Tibial nerve (tissue), 4 donors: ENCODE measurements around the gene SPAG8. TPM values are rescaled to one million over a fixed set of nuclear protein-coding genes. Genes with fewer than 3 reads are reported as not detected.

Source experiments
- DNase-seq, 2 donors: peaks; one replicate each; pipeline ENCODE4 v3.0.0-alpha.2; 2019; ENCODE audit warnings: low spot score in 2 of 2
- H3K27ac ChIP-seq, 4 donors: fragments of 200-600 bp; sonication (generic) in 3 of 4; one replicate each; pipeline ENCODE4 v1.5.1; 2017 to 2019; ENCODE audit warnings: mild to moderate bottlenecking in 1 of 4
- H3K27me3 ChIP-seq, 2 donors: fragments of 200-600 bp; sonication (generic) in 1 of 2; one replicate each; pipeline versions ENCODE4 v1.5.1 to v1.6.0; 2017 to 2019
- H3K36me3 ChIP-seq, 3 donors: fragments of 200-600 bp; sonication (generic); one replicate each; pipeline ENCODE4 v1.5.1; 2018 to 2019
- H3K4me1 ChIP-seq, 4 donors: fragments of 200-600 bp; sonication (generic) in 3 of 4; one replicate each; pipeline ENCODE4 v1.5.1; 2017 to 2019
- H3K4me3 ChIP-seq, 4 donors: fragments of 200-600 bp; sonication (generic) in 3 of 4; one replicate each; pipeline ENCODE4 v1.5.1; 2017 to 2019; ENCODE audit warnings: mild to moderate bottlenecking in 1 of 4, moderate library complexity in 1 of 4
- H3K9me3 ChIP-seq, 4 donors: fragments of 200-600 bp; sonication (generic) in 3 of 4; one replicate each; pipeline ENCODE4 v1.5.1; 2017 to 2019
- CTCF ChIP-seq, 5 experiments: fragments of 200-600 bp in 3 of 5; fragments of 450-650 bp in 2 of 5; sonication (generic) in 3 of 5; IDR thresholded peaks; one replicate each; pipeline ENCODE4 v1.5.1; 2016 to 2019; ENCODE audit warnings: antibody characterized with exemption in 5 of 5, mild to moderate bottlenecking in 3 of 5, moderate library complexity in 2 of 5
- EP300 ChIP-seq, 2 donors: sonication (generic); formaldehyde crosslinking; IDR thresholded peaks; one replicate each; pipeline ENCODE4 v1.6.1; 2017; ENCODE audit warnings: antibody characterized with exemption in 2 of 2, mild to moderate bottlenecking in 1 of 2
- POLR2A ChIP-seq, 2 donors: fragments of 450-650 bp; IDR thresholded peaks; one replicate each; pipeline ENCODE4 v1.6.1; 2017; ENCODE audit warnings: antibody characterized with exemption in 2 of 2, mild to moderate bottlenecking in 2 of 2, moderate library complexity in 2 of 2
- WGBS, 2 donors: methylation state at CpG; one replicate each; pipeline ENCODE4 v1.1.5; 2018; 5-methylcytosine and 5-hydroxymethylcytosine counted together
- total RNA-seq, 4 donors: library from RNA; depleted of rRNA; stranded (reverse); fragments of >200 nt; gene quantifications; one replicate each; pipeline ENCODE4 v1.1.0, GENCODE V29; 2016

The SPAG8 gene
- total RNA-seq, 4 donors from 2014 or later, result 2.6 to 4.0 (median 3.5) TPM

DNA sequence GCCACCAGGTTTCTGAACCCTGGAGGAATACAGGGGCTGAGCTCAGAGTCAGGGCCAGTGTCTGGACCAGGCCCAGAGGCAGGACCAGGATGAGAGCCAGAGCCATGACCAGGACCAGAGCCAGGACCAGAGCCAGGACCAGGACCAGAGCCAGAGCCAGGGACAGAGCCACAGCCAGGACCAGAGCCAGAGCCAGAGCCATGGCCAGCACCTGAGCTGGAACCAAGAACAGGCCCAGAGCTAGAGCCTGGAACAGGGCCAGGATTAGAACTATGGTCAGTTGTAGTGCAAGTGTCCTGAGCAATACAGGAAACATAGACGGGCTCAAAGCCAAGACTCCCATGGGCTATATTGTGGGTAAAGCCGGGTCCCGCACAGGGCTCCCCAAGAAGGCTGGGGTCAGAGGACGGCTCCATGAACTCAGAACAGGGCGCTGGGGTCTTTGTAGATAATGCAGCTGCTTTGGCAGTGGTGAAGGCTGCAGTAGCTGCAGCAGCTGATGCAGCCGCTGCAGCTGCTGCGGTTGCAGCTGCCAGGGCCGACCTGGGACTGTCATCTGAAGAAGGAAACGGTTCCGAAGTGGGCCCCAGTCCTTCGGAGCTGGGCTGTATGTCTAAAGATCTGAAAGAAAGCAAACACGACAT is 559 bp downstream of the SPAG8 start:
- Histone ChIP-seq H3K9me3 (no peaks in the 10 kb centered on the region), H3K36me3 (peaks cover 0 to 39% (median 5%) of the 10 kb centered on the region in 3 donors), H3K27me3 (no peaks in the 10 kb centered on the region), H3K4me3 (peak overlapping the region; percentile 30 to 67 (median 52)), H3K4me1 (peaks cover 8 to 46% (median 25%) of the 10 kb centered on the region in 4 donors), H3K27ac (peak overlapping the region in 3 of 4 donors; percentile 73 to 100 (median 99))
- TF ChIP-seq EP300 (IDR thresholded peaks at IDR 0.05) (no peak), CTCF (IDR thresholded peaks at IDR 0.05) (no peak), POLR2A (IDR thresholded peaks at IDR 0.05) (no peak)
- DNase-seq, result peak in 1 of 2 donors; percentile 23
- WGBS, 2 donors, result 4 to 9% methylated on average over 12 of the region's 12 CpGs

DNA sequence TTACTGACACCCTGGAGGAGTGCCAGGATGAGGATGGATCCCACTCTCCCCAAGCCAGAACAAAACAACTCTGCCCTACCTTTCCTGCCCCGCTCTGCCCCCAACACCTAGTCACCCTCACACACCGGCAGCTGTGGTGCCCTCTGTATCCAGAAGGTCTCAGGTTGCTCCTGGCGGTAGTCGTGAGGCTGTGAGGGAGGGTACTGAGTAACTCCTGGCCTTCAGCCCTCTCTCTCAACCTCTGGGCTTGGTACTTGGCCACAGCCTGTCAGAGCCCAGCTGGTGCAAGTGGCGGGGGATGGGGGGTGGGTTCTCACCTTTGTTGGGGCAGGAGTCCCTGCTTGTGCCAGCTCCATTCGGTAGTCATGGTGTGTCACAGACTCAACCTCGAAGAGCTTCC is 1.9 kb downstream of the SPAG8 start:
- peaks cover 0 to 53% (median 5%) of the 10 kb centered on the region in 3 donors for H3K36me3 ChIP-seq
- TF ChIP-seq CTCF (IDR thresholded peaks at IDR 0.05), result no peak
- peaks cover 8 to 39% (median 25%) of the 10 kb centered on the region in 4 donors for H3K4me1 ChIP-seq
- no peaks in the 10 kb centered on the region for H3K27me3 ChIP-seq
- H3K27ac ChIP-seq, result no peak overlapping the region
- DNase-seq, result no peak
- no peak overlapping the region for H3K4me3 ChIP-seq
- 91% methylated on average over 7 of the region's 7 CpGs for WGBS, 2 donors
- H3K9me3 ChIP-seq, result no peaks in the 10 kb centered on the region

DNA sequence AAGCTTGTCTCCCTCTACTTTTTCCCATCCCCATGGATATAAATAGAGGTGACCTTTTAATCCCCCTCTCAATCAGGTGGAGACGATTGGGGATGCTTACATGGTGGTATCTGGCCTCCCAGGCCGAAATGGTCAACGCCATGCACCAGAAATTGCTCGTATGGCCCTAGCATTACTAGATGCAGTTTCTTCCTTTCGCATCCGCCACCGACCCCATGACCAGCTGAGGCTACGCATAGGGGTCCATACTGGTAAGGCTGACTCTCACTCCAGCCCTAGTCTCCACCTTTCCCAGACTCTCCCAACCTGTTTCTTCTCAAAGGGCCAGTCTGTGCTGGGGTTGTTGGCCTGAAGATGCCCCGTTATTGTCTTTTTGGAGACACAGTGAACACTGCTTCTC is 3.6 kb downstream of the SPAG8 start:
- Histone ChIP-seq H3K27ac (no peak overlapping the region), H3K4me1 (peaks cover 2 to 29% (median 16%) of the 10 kb centered on the region in 4 donors), H3K4me3 (no peak overlapping the region), H3K27me3 (no peaks in the 10 kb centered on the region), H3K36me3 (peaks cover 0 to 59% (median 5%) of the 10 kb centered on the region in 3 donors), H3K9me3 (no peaks in the 10 kb centered on the region)
- no peak for DNase-seq
- TF ChIP-seq EP300 (IDR thresholded peaks at IDR 0.05) (no peak), CTCF (IDR thresholded peaks at IDR 0.05) (no peak), POLR2A (IDR thresholded peaks at IDR 0.05) (no peak)
- 88 to 92% methylated on average over 9 of the region's 9 CpGs for WGBS, 2 donors

- DNase-seq, result no peak
- Histone ChIP-seq H3K27ac (no peak overlapping the region), H3K27me3 (no peaks in the 10 kb centered on the region), H3K4me3 (no peak overlapping the region), H3K36me3 (peaks cover 0 to 81% (median 5%) of the 10 kb centered on the region in 3 donors), H3K4me1 (peaks cover 0 to 6% (median under 1%) of the 10 kb centered on the region in 4 donors), H3K9me3 (no peaks in the 10 kb centered on the region)
- WGBS, 2 donors, result 96 to 99% methylated on average over 8 of the region's 8 CpGs
- TF ChIP-seq EP300 (IDR thresholded peaks at IDR 0.05) (no peak), POLR2A (IDR thresholded peaks at IDR 0.05) (no peak)
Measured at GRCh38 chr9:35806101-35806500, 6.0 kb downstream of the SPAG8 start.

GRCh38 chr9:35801328-35802128 is 10.5 kb downstream of the SPAG8 start:
- H3K36me3 ChIP-seq, result peaks cover 0 to 62% (median under 1%) of the 10 kb centered on the region in 3 donors
- 90 to 92% methylated on average over 13 of the region's 13 CpGs for WGBS, 2 donors
- TF ChIP-seq POLR2A (IDR thresholded peaks at IDR 0.05) (no peak), EP300 (IDR thresholded peaks at IDR 0.05) (no peak), CTCF (IDR thresholded peaks at IDR 0.05) (no peak)
- no peak overlapping the region for H3K27ac ChIP-seq
- H3K9me3 ChIP-seq, result no peaks in the 10 kb centered on the region
- H3K4me1 ChIP-seq, result no peaks in the 10 kb centered on the region
- DNase-seq, result no peak
- no peaks in the 10 kb centered on the region for H3K27me3 ChIP-seq
- no peak overlapping the region for H3K4me3 ChIP-seq
